Loucy (cell line): ENCODE data around the gene ZNF865.

Source experiments
- H2AFZ ChIP-seq: fragments of 200-600 bp; sonication (generic); 2 replicates; pipeline ENCODE4 v1.6.0; 2016; ENCODE audit warnings: antibody characterized with exemption, mild to moderate bottlenecking, low read length, moderate library complexity
- H3F3A ChIP-seq: fragments of 200-600 bp; 2 replicates; pipeline ENCODE4 v1.6.0; 2016; ENCODE audit warnings: antibody characterized with exemption, low read depth, mild to moderate bottlenecking
- H3K27me3 ChIP-seq: fragments of 200-600 bp; sonication (generic); 2 replicates; pipeline ENCODE4 v1.6.1; 2014; ENCODE audit warnings: low read length, mild to moderate bottlenecking; ENCODE audit not compliant: insufficient read depth, poor library complexity, severe bottlenecking
- H3K36me3 ChIP-seq: fragments of 200-600 bp; sonication (generic); 2 replicates; pipeline ENCODE4 v1.6.1; 2016; ENCODE audit warnings: low read length; ENCODE audit not compliant: insufficient read depth
- H3K4me1 ChIP-seq: fragments of 200-600 bp; sonication (generic); 2 replicates; pipeline ENCODE4 v1.5.1; 2014; ENCODE audit warnings: low read length, mild to moderate bottlenecking; ENCODE audit not compliant: insufficient read depth, poor library complexity, severe bottlenecking
- H3K4me2 ChIP-seq: fragments of 200-600 bp; sonication (generic); 2 replicates; pipeline ENCODE4 v1.6.0; 2014; ENCODE audit warnings: antibody characterized with exemption, low read length, low read depth, mild to moderate bottlenecking; ENCODE audit not compliant: poor library complexity, severe bottlenecking
- H3K4me3 ChIP-seq: fragments of 200-600 bp; sonication (generic); 2 replicates; pipeline ENCODE4 v1.5.1; 2014; ENCODE audit warnings: low read length, mild to moderate bottlenecking, mixed read lengths; ENCODE audit not compliant: poor library complexity, severe bottlenecking
- H3K79me2 ChIP-seq: fragments of 200-600 bp; sonication (generic); 2 replicates; pipeline ENCODE4 v1.6.1; 2014; ENCODE audit warnings: low read length; ENCODE audit not compliant: insufficient read depth
- H3K9ac ChIP-seq: fragments of 200-600 bp; sonication (generic); 2 replicates; pipeline ENCODE4 v1.6.0; 2014; ENCODE audit warnings: mild to moderate bottlenecking, low read depth, low read length, moderate library complexity; ENCODE audit not compliant: poor library complexity, severe bottlenecking
- H3K9me2 ChIP-seq: fragments of 200-600 bp; sonication (generic); replicated peaks from 2 replicates; pipeline ENCODE4 v1.6.1; 2016; ENCODE audit warnings: low read depth, low read length, mixed read lengths
- H3K9me3 ChIP-seq: fragments of 200-600 bp; sonication (generic); 2 replicates; pipeline ENCODE4 v1.6.1; 2014; ENCODE audit warnings: mild to moderate bottlenecking, antibody characterized with exemption, low read length, low read depth; ENCODE audit not compliant: insufficient read depth
- H4K20me1 ChIP-seq: fragments of 200-600 bp; sonication (generic); 2 replicates; pipeline ENCODE4 v1.6.0; 2014; ENCODE audit warnings: antibody characterized with exemption, low read length, mild to moderate bottlenecking; ENCODE audit not compliant: insufficient read depth, poor library complexity, severe bottlenecking
- CTCF ChIP-seq: fragments of 200-600 bp; sonication (generic); conservative IDR thresholded peaks from 2 replicates; pipeline ENCODE4 v1.5.1; 2014; ENCODE audit warnings: mild to moderate bottlenecking, antibody characterized with exemption, low read length
- EZH2phosphoT487 ChIP-seq: fragments of 200-600 bp; IDR thresholded peaks from 2 replicates; pipeline ENCODE4 v1.6.1; 2018; ENCODE audit warnings: antibody characterized with exemption, mild to moderate bottlenecking, moderate library complexity, borderline replicate concordance

Gene ZNF865

GRCh38 chr19:55576746-55577145 is 28.7 kb upstream of the ZNF865 start:
- TF ChIP-seq CTCF (no peak), EZH2phosphoT487 (no peak)
- Histone ChIP-seq H2AFZ (no peak overlapping the region), H3K4me2 (no peak overlapping the region), H3K9me2 (no peaks in the 10 kb centered on the region), H3K27me3 (no peaks in the 10 kb centered on the region), H3F3A (no peaks in the 10 kb centered on the region), H4K20me1 (peaks cover 4% of the 10 kb centered on the region), H3K9ac (no peak overlapping the region), H3K4me1 (peaks cover 7% of the 10 kb centered on the region), H3K9me3 (no peaks in the 10 kb centered on the region), H3K4me3 (no peak overlapping the region), H3K36me3 (peaks cover 6% of the 10 kb centered on the region; the same call in 1 of the 2 replicates), H3K79me2 (peaks cover 28% of the 10 kb centered on the region)

- no peak overlapping the region for H3K4me3 ChIP-seq
- no peak for TF ChIP-seq EZH2phosphoT487
- H3K9me2 ChIP-seq: no peaks in the 10 kb centered on the region
- no peak overlapping the region for H3K9ac ChIP-seq
- no peaks in the 10 kb centered on the region for H3K9me3 ChIP-seq
- H3K36me3 ChIP-seq: peaks cover 6% of the 10 kb centered on the region; the same call in 1 of the 2 replicates
- H3K4me1 ChIP-seq: peaks cover 7% of the 10 kb centered on the region
- H2AFZ ChIP-seq: no peak overlapping the region
- no peak overlapping the region for H3K4me2 ChIP-seq
- no peaks in the 10 kb centered on the region for H3F3A ChIP-seq
- H4K20me1 ChIP-seq: peaks cover 4% of the 10 kb centered on the region
- peaks cover 28% of the 10 kb centered on the region for H3K79me2 ChIP-seq
- no peaks in the 10 kb centered on the region for H3K27me3 ChIP-seq
Measured at GRCh38 chr19:55578031-55578760, 27.3 kb upstream of the ZNF865 start.

DNA sequence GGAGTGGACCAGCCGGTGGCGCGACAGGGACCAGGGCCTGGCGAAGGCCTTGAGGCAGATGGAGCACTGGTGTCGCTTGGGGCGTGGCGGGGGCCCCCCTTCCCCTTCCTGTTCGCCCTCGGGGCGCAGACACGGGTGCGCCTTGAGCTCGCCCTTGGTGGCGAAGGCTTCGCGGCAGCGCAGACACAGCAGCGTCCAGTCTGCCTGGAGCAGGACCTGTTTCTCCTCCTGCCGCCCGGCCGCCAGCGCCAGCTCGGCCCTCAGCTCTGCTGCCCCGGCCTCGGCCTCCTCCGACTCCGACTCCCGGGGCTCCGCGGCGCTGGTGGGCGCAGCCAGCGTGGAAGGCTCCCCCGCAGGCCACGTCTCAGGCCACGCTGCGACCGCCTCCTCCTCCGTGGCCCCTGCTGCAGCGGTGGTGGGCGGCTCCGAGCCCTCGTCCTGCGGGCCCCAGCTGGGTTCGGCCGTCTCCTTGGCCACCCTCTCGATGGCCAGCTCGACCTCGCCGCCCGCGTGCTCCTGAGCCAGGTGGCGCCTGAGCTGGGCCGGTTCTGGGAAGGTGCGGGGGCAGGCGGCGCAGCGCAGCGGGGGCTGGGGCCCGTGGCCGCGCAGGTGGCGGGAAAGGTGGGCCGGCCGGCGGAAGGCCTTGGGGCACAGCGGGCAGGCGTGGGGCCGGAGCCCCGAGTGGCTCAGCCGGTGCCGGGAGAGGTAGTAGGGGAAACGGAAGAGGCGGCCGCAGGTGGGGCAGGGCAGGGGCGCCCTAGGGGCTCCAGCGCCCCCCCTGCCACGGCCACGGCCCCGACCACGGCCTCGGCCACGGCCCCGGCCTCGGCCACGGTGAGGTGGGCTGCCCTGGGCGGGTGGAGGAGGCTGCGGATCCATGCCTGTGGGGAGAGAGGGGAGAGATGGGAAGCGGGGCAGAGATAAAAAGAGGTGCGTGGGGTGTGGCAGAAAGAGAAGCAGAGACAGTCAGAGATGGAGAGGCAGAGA is 26.4 kb upstream of the ZNF865 start:
- H3K9me2 ChIP-seq: no peaks in the 10 kb centered on the region
- H3K79me2 ChIP-seq: peaks cover 28% of the 10 kb centered on the region
- TF ChIP-seq EZH2phosphoT487: no peak
- no peak for TF ChIP-seq CTCF
- H3K4me1 ChIP-seq: peaks cover 7% of the 10 kb centered on the region
- no peaks in the 10 kb centered on the region for H3K27me3 ChIP-seq
- peak overlapping the region; percentile 79 for H3K4me2 ChIP-seq
- peak overlapping the region; percentile 94 for H3K4me3 ChIP-seq
- H3K36me3 ChIP-seq: peaks cover 6% of the 10 kb centered on the region; the same call in 1 of the 2 replicates
- no peaks in the 10 kb centered on the region for H3F3A ChIP-seq
- no peaks in the 10 kb centered on the region for H3K9me3 ChIP-seq
- peaks cover 4% of the 10 kb centered on the region for H4K20me1 ChIP-seq
- no peak overlapping the region for H2AFZ ChIP-seq
- H3K9ac ChIP-seq: peak overlapping the region; percentile 98
